Endothelial cell of umbilical vein (primary cell): Measurements from ENCODE around the gene SLC24A3. TPM values are rescaled to one million over a fixed set of nuclear protein-coding genes. Genes with fewer than 3 reads are reported as not detected.

ENCODE experiments used
- BruUV-seq: library from RNA; stranded (reverse); fragments of 400-500 nt; replicated peaks from 2 replicates; lab custom pipeline; 2021; lab: Mats Ljungman, UMichigan
- CTCF ChIA-PET: fragments of 300-600, 350-600 bp; sonication (Branson Sonifier 250); formaldehyde crosslinking; loops from one replicate; lab custom pipeline; 2021; ENCODE audit warnings: antibody characterized with exemption, inconsistent platforms; lab: Charles Lee
- POLR2A ChIA-PET: fragments of 300-600, 350-600 bp; sonication (Branson Sonifier 250); formaldehyde crosslinking; loops from one replicate; lab custom pipeline; 2021; ENCODE audit warnings: antibody characterized with exemption, inconsistent platforms; lab: Charles Lee
- DNase-seq: peaks from one replicate; pipeline ENCODE4 v3.0.0-alpha.2; 2011; ENCODE audit warnings: low read depth, low spot score
- FAIRE-seq: peaks from 2 replicates; lab custom pipeline; 2011; peaks lifted over from hg19 to GRCh38; lab: Jason Lieb, UNC
- H2AFZ ChIP-seq: 2 replicates; pipeline ENCODE4 v1.6.0; 2012; ENCODE audit warnings: low read depth, low read length, control low read depth, inconsistent platforms
- H3K27ac ChIP-seq: 2 replicates; pipeline ENCODE4 v1.5.1; 2011; ENCODE audit warnings: low read depth, mild to moderate bottlenecking, control low read depth, low read length, moderate library complexity; ENCODE audit not compliant: insufficient read depth
- H3K27me3 ChIP-seq, 2 experiments: 2 replicates each; pipeline versions ENCODE4 v1.6.0 to v1.6.1; 2011; ENCODE audit warnings: low read length in 2 of 2, mixed read lengths in 1 of 2; ENCODE audit not compliant: control insufficient read depth in 2 of 2, insufficient read depth in 2 of 2
- H3K36me3 ChIP-seq, 2 experiments: 2 replicates in 1 of 2; 3 replicates in 1 of 2; pipeline ENCODE4 v1.5.1; 2011; ENCODE audit warnings: low read length in 2 of 2, mild to moderate bottlenecking in 1 of 2, moderate library complexity in 1 of 2; ENCODE audit not compliant: control insufficient read depth in 2 of 2, insufficient read depth in 2 of 2; ENCODE audit errors: extremely low read depth in 1 of 2
- H3K4me1 ChIP-seq: 3 replicates; pipeline ENCODE4 v1.5.1; 2011; ENCODE audit warnings: mild to moderate bottlenecking, low read length; ENCODE audit not compliant: control insufficient read depth, insufficient read depth; ENCODE audit errors: extremely low read depth
- H3K4me2 ChIP-seq: 2 replicates; pipeline ENCODE4 v1.6.1; 2011; ENCODE audit warnings: low read length, control low read depth, mixed read lengths; ENCODE audit not compliant: insufficient read depth
- H3K4me3 ChIP-seq, 3 experiments: fragments of 200-600 bp in 1 of 3; sonication (generic), shearing (Covaris generic) in 1 of 3; replicated peaks in 1 of 3; 2 replicates each; pipeline ENCODE4 v1.5.1; 2011 to 2016; ENCODE audit warnings: control low read depth in 3 of 3, low read length in 3 of 3, mild to moderate bottlenecking in 2 of 3, inconsistent platforms in 1 of 3, low read depth in 1 of 3, moderate library complexity in 1 of 3; ENCODE audit not compliant: insufficient read depth in 1 of 3
- H3K79me2 ChIP-seq: 2 replicates; pipeline ENCODE4 v1.6.0; 2012; ENCODE audit warnings: low read length, inconsistent platforms; ENCODE audit not compliant: control insufficient read depth, insufficient read depth
- H3K9ac ChIP-seq: replicated peaks from 2 replicates; pipeline ENCODE3; 2011; ENCODE audit warnings: low read length, control low read depth; ENCODE audit not compliant: insufficient read depth; ENCODE audit errors: extremely low read depth
- H3K9me1 ChIP-seq: replicated peaks from 3 replicates; pipeline ENCODE4 v1.6.0; 2011; ENCODE audit warnings: mild to moderate bottlenecking, low read length; ENCODE audit not compliant: control insufficient read depth, insufficient read depth; ENCODE audit errors: extremely low read depth
- H3K9me3 ChIP-seq: replicated peaks from 2 replicates; pipeline ENCODE4 v1.5.1; 2012; ENCODE audit warnings: low read length, inconsistent platforms; ENCODE audit not compliant: control insufficient read depth, insufficient read depth
- H4K20me1 ChIP-seq: replicated peaks from 2 replicates; pipeline ENCODE3; 2011; ENCODE audit warnings: mild to moderate bottlenecking, low read length; ENCODE audit not compliant: control insufficient read depth, insufficient read depth; ENCODE audit errors: extremely low read depth
- CTCF ChIP-seq, 2 donors: IDR thresholded peaks; 1 replicate in 1 of 2; 2 replicates in 1 of 2; pipeline ENCODE4 v1.5.1; 2011; ENCODE audit warnings: low read length in 2 of 2, mild to moderate bottlenecking in 2 of 2, moderate library complexity in 2 of 2, control low read depth in 1 of 2, inconsistent platforms in 1 of 2, low read depth in 1 of 2; ENCODE audit not compliant: insufficient read depth in 1 of 2; ENCODE audit errors: extremely low read depth in 1 of 2
- EZH2 ChIP-seq: IDR thresholded peaks from 2 replicates; pipeline ENCODE4 v1.6.1; 2012; ENCODE audit warnings: borderline replicate concordance, low read depth, mild to moderate bottlenecking, moderate library complexity, low read length, inconsistent platforms; ENCODE audit not compliant: severe bottlenecking
- FOS ChIP-seq: IDR thresholded peaks from 2 replicates; pipeline ENCODE4 v1.6.1; 2011; ENCODE audit warnings: mild to moderate bottlenecking, low read length, moderate library complexity, borderline replicate concordance; ENCODE audit not compliant: insufficient read depth
- GATA2 ChIP-seq: IDR thresholded peaks from 2 replicates; pipeline ENCODE4 v1.7.0; 2011; ENCODE audit warnings: low read depth, mild to moderate bottlenecking, moderate library complexity, mixed read lengths, low read length; ENCODE audit not compliant: insufficient read length, insufficient read depth
- JUN ChIP-seq: IDR thresholded peaks from 2 replicates; pipeline ENCODE4 v1.6.1; 2011; ENCODE audit warnings: borderline replicate concordance, low read depth; ENCODE audit not compliant: insufficient read length, insufficient read depth
- MYC ChIP-seq: IDR thresholded peaks from one replicate; pipeline ENCODE4 v1.6.1; 2011; ENCODE audit warnings: mild to moderate bottlenecking, low read depth, low read length
- POLR2A ChIP-seq: IDR thresholded peaks from 2 replicates; pipeline ENCODE4 v1.6.1; 2012; ENCODE audit warnings: low read depth, mild to moderate bottlenecking, control low read depth, low read length
- POLR2AphosphoS5 ChIP-seq: IDR thresholded peaks from 2 replicates; pipeline ENCODE4 v1.6.1; 2012; ENCODE audit warnings: low read depth, mild to moderate bottlenecking, control low read depth, low read length, moderate library complexity; ENCODE audit not compliant: insufficient read depth
- dilution Hi-C: fragments of 300-500 bp; cut with MboI; formaldehyde crosslinking; loops from one replicate; pipeline ENCODE4 v1.15.0; 2019; ENCODE audit warnings: low sequenced_read_pairs; ENCODE audit not compliant: extremely low pct_ligation_motif_present
- intact Hi-C: fragments of 100-400 bp; cut with micrococcal nuclease; formaldehyde crosslinking; loops from one replicate; pipeline ENCODE4 v1.10.0; 2022
- polyA plus RNA-seq, 4 experiments: library from polyadenylated mRNA; depleted of rRNA in 3 of 4; stranded (reverse) in 3 of 4; unstranded in 1 of 4; fragments of >200 nt; gene quantifications; 2 replicates each; pipeline versions ENCODE4 v1.2.1 to v1.2.3, GENCODE V29; 2011 to 2012; ENCODE audit warnings: missing spikeins in 1 of 4
- total RNA-seq: library from RNA; stranded (reverse); gene quantifications from 2 replicates; pipeline ENCODE4 v1.2.3, GENCODE V29; 2021
- TF ChIP-seq, protein P1 (sequence below): IDR thresholded peaks from 2 replicates; pipeline ENCODE4 v1.6.1; 2011; ENCODE audit not compliant: insufficient read depth, insufficient read length

SLC24A3 gene
- total and polyA plus RNA-seq, 2 donors (not counting 3 experiments of a cell fraction or from before 2014, with no cell fraction given) = not detected

DNA sequence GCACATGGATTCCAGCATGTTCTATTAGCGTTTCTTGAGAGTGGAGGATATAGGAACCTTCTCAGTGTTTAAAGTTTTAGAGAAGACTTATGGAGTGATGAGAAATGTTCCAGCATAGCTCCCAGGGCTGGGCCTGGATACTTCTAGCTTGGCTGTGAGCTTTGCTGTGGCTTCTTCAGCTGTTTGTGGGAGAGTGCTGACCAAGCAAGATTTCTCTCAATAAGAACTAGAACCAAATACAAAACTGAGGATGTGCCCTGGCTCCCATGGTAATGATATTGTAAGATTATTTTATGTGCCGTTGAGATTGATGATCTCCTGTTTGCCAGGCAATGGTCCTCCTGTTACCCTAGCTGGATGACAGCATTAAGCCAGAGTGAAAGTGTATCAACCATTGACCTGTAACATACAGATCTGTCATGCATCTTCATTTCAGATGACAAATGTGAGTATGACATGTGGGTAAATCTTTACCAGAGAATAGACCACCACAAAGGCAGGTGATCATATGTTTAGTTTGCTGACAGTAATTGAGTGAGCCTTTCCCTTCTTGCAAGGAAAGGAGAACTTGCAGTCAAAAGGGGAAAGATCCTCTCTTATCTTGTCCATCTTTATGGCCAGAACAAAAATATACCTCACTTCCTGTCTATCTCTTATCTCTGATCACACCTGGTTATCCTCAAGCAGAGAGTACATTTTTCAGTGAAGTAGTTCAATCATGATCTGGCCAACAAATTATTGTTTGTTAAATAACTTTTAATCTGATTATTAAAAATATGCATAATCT lies 180.1 kb downstream of the SLC24A3 start:
- no peak overlapping the region for H3K4me2 ChIP-seq
- H3K9me3 ChIP-seq = peaks cover 2% of the 10 kb centered on the region
- no peaks in the 10 kb centered on the region for H3K4me1 ChIP-seq
- no peaks in the 10 kb centered on the region for H3K9me1 ChIP-seq
- ChIA-PET CTCF (no interaction called here), POLR2A (no interaction called here)
- intact Hi-C loops = no loop called here
- no peak for TF ChIP-seq CTCF (IDR thresholded peaks at IDR 0.05; ENCODE audit: extremely low read depth in 1 of 2, insufficient read depth in 1 of 2, low read depth in 1 of 2, low read length in 2 of 2)
- no peak for TF ChIP-seq MYC
- TF ChIP-seq JUN = no peak
- no peak for TF ChIP-seq FOS
- no peak for TF ChIP-seq POLR2AphosphoS5
- TF ChIP-seq, protein P1, sequence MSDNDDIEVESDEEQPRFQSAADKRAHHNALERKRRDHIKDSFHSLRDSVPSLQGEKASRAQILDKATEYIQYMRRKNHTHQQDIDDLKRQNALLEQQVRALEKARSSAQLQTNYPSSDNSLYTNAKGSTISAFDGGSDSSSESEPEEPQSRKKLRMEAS = no peak
- no peak for TF ChIP-seq GATA2
- no peak for TF ChIP-seq POLR2A
- no peak for TF ChIP-seq EZH2
- H3K4me3 ChIP-seq = no peak overlapping the region
- no peaks in the 10 kb centered on the region for H3K27me3 ChIP-seq
- H3K9ac ChIP-seq = no peak overlapping the region
- no peak overlapping the region for H3K27ac ChIP-seq
- FAIRE-seq (no peak), DNase-seq (no peak)
- H2AFZ ChIP-seq = no peak overlapping the region
- H3K36me3 ChIP-seq = no peaks in the 10 kb centered on the region
- H4K20me1 ChIP-seq = no peaks in the 10 kb centered on the region
- no peaks in the 10 kb centered on the region for H3K79me2 ChIP-seq
- dilution Hi-C loops = no loop called here
- BruUV-seq = no TSS peak
